ENCODE data around the gene TMEM50B.
"Not testable (repeated sequence)": the region's sequence is repeated elsewhere in the genome, so short reads cannot be mapped to it uniquely, and the experiment has no call there.

Gene TMEM50B

DNA sequence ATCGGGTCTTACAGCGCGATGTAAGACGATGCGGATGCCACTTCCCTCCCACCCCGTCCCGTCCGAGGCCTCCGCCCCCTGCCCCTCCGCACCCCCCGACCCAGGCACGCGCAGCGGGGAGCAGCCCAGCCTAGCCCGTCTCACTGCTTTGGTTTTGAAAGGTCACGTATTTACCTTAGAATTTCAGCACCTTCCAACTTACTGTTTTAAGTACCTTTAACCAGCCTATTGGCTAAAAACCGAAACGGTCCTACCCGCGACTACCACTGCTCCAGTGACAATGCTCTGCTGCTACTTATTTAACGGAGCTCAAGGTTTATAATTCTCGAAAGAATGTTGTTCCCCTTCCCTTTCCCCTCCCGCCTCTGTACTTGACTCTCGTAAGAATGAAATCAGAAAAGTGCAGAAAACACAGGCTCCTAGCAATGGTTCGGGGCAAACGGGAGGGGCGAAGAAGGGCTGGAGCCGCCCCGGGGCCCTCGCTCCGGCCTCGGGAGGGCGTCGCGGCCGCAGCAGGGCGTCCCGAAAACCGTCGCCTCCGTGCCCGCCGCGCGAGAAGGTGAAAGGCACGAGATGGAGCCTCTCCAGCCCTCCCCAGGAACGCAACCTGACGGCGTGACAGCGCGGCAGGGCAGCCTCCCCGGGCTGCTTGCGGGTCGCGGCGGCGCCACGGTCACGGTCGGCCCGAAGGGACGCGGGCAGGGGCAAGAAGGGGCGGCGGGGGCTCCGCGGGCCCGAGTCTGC, 667 bp downstream of the TMEM50B start:
- in situ Hi-C loops (cut with MboI; ENCODE audit: low sequenced_read_pairs) = no loop called here

DNA sequence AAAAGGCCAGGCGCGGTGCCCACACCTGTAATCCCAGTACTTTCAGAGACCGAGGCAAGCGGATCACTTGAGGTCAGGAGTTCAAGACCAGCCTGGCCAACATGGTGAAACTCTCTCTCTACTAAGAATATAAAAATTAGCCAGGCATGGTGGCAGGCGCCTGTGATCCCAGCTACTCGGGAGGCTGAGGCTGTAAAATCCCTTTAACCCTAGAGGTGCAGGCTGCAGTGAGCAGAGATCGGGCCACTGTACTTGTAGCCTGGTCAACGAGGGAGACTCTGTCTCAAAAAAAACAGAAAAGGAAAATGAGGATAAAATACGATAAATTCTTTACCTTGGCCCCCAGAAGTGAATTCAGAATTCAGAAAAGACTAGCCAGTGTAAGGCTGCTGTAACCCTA, 1.6 kb downstream of the TMEM50B start:
- in situ Hi-C loops (cut with MboI; ENCODE audit: low sequenced_read_pairs) = no loop called here

DNA sequence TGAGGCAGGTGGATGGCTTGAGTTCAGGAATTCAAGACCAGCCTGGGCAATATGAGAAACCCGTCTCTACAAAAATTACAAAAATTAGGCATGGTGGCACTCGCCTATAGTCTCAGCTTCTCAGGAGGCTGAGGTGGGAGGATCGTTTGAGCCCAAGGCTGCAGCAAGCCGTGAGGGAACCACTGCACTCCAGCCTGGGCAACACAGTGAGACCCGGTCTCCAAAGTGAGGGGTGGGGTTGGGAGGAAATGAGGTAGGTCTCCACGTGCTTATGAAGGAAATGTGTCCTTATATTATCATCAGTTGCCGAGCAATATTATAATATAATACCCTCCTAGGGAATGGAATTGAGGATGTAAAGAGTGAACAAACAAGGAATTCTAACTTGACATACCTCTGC, 2.7 kb downstream of the TMEM50B start:
- in situ Hi-C loops (cut with MboI; ENCODE audit: low sequenced_read_pairs) = no loop called here

DNA sequence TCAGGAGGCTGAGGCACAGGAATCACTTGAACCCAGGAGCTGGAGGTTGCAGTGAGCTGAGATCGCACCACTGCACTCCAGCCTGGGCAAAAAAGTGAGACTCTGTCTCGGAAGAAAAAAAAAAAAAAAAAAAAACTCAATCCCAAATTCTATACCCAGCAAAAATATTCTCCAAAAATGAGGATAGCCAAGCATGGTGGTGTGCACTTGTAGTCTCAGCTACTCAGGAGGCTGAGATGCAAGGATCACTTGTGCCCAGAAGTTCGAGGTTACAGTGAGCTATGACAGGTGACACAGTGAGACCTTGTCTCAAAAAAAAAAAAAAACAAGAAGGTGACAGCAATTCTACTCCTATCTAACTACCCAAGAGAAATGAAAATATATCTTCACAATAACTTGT, 6.4 kb downstream of the TMEM50B start:
- in situ Hi-C loops (cut with MboI; ENCODE audit: low sequenced_read_pairs) = no loop called here

DNA sequence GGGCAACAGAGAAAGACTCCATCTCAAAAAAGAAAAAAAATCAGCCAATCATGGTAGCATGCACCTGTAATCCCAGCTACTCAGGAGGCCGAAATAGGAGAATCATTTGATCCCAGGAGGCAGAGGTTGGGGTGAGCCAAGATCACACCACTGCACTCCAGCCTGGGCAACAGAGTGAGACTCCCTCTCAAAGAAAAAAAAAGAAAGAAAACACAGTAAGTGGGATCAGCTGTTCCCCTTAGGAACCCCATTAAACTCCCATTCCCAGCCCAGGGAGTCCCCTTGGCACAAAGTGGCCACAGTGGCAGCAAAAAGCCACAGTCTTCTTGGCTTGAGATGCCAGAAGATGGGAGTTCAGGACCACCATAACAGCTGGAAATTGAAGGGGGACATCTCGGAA, 9.1 kb downstream of the TMEM50B start:
- in situ Hi-C loops (cut with MboI; ENCODE audit: low sequenced_read_pairs) = no loop called here

DNA sequence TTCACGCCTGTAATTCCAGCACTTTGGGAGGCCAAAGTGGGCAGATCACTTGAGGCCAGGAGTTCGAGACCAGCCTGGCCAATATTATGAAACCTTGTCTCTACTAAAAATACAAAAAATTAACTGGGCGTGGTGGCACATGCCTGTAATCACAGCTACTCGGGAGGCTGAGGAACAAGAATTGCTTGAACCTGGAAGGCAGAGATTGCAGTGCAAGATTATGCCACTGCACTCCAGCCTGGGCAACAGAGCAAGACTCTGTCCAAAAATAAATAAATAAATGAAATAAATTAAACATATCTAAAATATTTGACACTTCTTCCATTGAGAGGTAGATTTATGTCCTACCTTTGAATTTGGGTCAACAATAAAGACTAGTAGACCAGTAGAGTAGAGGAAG, 10.6 kb downstream of the TMEM50B start:
- in situ Hi-C loops (cut with MboI; ENCODE audit: low sequenced_read_pairs) = not testable (repeated sequence)

DNA sequence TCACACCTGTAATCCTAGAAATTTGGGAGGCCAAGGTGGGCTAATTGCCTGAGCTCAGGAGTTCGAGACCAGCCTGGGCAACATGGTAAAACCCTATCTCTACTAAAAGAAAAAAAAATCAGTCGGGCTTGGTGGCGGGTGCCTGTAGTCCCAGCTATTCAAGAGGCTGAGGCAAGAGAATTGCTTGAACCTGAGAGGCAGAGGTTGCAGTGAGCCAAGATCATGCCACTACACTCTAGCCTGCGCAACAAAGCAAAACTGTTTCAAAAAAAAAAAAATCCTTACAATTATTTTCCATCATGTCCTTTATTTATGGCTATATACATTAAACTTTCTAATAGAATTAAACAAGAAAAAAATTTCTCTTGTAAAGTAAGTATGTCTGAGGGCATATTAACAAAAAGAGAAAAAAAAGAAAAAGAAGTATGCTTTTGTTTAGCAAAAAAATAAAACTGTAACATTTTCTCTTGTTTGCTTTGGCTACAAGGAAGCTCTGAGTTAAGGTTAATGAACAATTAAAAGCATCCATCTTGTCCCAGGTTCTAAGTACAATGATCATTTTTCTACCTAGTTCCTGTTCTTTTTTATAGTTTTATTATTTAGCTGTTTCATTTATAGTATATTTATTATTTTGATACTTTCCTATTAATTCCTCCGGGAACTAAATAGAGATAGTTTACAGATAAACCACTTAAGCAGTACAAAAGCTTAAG, 18.1 kb downstream of the TMEM50B start:
- in situ Hi-C loops (cut with MboI; ENCODE audit: low sequenced_read_pairs) = no loop called here

DNA sequence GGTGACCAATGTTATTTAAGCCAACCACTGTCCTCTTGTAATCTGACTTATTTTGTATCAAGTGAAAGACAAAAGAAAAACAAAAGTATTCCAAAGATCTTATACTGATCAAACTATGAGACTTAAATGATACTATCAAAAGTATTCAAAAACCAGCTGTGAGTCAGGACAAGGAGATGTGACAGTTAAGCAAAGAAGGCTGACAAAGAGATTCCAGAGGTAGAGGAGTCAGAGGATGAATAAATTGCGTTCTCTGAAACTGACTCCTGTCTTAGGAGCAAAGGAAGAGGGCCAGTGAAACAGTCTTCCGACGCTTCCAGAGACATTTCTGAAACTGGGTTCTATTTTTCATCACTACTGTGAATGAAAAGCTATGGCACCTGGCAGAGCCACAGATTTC, 20.9 kb downstream of the TMEM50B start:
- in situ Hi-C loops (cut with MboI; ENCODE audit: low sequenced_read_pairs) = no loop called here

DNA sequence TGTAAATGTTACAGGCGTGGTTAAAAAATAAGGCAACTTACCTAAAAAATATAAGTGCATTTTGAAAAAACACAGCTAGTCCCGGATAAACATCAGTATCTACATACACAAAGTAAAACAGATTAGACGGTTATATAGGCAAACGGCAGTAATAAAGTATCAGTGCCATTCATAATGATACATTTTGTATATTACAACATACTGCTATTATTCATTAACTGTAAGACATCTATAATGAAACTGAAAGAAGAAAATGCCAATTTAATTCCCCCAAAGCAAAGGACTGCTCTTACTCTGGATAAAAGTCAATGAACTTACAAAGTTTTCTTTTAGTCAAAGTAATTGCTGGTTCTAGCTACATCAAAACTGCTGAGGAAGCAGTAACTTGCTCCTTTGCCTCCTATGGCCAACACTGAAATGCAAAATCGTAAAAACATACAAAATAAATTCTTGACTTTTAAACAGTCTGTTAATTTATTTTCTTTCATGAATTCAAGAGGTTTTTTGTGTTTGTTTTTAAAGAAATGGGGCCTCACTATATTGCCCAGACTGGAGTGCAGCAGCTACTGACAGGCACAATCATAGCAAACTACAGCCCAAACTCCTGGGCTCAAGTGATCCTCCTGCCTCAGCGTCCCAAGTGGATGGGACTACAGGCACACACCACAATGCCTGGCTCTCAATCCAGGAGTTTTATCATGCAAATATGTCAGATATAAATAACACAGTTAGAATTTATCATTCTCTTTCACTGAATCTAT, 23.9 kb downstream of the TMEM50B start:
- in situ Hi-C loops (cut with MboI; ENCODE audit: low sequenced_read_pairs) = no loop called here

DNA sequence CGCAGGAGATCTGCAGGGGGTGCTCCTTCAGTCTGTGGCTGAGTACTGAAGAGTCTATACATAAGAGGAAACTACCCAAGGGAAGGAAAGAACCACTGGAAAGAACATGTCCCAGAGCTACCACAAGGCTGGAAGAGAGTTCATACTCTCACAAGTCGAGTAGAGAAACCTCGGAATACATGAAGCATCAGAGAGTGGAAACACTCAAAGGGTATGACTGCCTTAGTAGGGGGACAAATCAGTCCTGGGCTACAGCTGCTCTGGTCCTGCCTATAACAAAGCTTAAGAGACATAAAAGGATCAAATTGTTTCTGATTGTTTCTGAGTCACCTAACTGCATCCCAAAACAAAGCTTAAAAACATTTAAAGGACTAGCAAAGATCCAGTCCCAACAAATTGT, 27.4 kb downstream of the TMEM50B start:
- in situ Hi-C loops (cut with MboI; ENCODE audit: low sequenced_read_pairs) = no loop called here

DNA sequence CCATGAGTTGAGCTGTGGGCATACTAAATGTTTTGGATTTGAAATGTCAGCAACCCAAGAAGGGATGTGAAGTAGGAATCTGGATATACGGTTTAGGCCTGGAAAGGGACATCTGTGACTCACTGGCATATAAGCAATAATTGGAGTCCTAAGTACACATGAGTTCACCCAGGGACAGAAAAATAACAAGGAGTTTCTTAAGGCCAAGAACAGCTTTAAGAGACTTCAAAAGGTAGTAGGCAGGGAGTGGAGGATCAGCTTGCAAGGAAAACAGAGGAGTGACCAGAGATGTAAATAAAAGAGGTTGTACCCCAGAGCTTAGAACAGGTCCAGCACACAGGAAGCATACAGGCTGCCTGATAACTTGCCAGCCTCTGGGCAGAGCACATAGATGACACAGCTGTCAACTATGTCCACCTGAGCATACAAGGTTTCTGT, 28.1 kb downstream of the TMEM50B start:
- in situ Hi-C loops (cut with MboI; ENCODE audit: low sequenced_read_pairs) = no loop called here

DNA sequence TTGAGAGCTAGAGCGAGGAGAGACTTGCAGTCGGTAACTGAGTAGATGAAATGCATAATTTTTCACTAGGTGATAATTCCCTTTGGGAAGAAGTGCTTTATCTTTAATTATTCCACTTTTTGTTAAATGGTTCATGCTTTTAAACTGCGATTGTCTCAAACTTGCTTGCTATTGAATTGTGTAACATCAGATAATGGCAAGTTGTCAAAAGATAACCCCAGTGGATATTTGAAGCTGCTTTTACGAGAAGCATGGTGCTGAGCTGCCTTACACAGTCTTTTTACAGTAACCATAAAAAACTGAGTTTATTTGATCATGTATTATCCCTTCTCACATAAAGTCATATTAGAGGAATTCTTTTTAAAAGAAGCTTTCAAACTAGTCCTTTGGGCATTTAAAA, 30.2 kb downstream of the TMEM50B start:
- in situ Hi-C loops (cut with MboI; ENCODE audit: low sequenced_read_pairs) = loop anchor here (25.0 kb wide), 1 partner anchor 462 kb away; no protein-coding TSS in a partner anchor

DNA sequence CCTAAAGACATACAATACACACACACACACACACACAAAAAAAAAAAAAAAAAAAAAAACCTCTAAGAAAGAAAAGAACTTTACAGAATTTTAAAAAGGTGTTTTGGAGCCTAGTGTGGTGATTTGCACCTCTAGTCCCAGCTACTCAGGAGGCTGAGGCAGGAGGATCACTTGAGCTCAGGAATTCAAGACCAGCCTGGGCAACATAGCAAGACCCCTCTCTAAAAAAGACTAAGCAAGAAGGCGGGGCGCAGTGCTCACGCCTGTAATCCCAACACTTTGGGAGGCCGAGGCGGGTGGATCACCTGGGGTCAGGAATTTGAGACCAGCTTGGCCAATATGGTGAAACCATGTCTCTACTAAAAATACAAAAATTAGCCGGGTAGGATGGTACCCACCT, 33.2 kb downstream of the TMEM50B start:
- in situ Hi-C loops (cut with MboI; ENCODE audit: low sequenced_read_pairs) = loop anchor here (25.0 kb wide), 1 partner anchor 459 kb away; no protein-coding TSS in a partner anchor

DNA sequence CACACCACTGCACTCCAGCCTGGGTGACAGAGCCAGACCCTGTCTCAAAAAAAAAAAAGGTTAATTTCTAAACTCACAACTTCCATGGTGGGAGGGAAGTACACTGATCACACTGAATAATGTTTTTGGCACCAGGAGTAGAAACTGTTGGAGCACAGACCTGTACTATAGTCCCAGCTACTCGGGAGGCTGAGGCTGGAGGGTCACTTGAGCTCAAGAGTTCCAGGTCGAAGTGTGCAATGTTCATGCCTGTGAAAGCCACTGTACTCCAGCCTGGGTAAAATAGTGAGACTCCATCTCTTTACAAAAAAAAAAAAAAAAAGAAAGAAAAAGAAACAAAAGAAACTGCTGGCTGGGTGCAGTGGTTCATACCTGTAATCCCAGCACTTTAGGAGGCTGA, 35.3 kb downstream of the TMEM50B start:
- in situ Hi-C loops (cut with MboI; ENCODE audit: low sequenced_read_pairs) = loop anchor here (5.0 to 25.0 kb wide), 2 partner anchors 247 to 457 kb away; no protein-coding TSS in a partner anchor

DNA sequence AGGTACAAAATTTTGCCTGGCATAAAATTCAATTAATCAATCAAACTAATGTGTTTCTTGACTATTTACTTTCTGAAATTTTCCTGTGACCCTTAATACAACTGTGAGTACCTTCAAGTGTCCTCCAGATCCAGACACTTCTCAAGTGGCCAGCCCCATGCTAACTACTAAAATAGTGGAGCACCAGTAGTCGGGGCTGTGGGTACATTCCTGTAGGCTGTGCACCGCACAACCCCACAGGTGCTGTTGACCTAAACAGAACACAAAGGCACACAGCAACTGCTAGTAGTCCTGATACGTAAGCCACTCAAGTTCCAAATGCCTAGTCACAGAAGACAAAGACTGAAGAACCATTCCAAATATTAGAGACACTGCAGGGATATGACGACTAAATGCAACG, 36.6 kb downstream of the TMEM50B start:
- in situ Hi-C loops (cut with MboI; ENCODE audit: low sequenced_read_pairs) = loop anchor here (5.0 to 25.0 kb wide), 2 partner anchors 246 to 456 kb away; no protein-coding TSS in a partner anchor

DNA sequence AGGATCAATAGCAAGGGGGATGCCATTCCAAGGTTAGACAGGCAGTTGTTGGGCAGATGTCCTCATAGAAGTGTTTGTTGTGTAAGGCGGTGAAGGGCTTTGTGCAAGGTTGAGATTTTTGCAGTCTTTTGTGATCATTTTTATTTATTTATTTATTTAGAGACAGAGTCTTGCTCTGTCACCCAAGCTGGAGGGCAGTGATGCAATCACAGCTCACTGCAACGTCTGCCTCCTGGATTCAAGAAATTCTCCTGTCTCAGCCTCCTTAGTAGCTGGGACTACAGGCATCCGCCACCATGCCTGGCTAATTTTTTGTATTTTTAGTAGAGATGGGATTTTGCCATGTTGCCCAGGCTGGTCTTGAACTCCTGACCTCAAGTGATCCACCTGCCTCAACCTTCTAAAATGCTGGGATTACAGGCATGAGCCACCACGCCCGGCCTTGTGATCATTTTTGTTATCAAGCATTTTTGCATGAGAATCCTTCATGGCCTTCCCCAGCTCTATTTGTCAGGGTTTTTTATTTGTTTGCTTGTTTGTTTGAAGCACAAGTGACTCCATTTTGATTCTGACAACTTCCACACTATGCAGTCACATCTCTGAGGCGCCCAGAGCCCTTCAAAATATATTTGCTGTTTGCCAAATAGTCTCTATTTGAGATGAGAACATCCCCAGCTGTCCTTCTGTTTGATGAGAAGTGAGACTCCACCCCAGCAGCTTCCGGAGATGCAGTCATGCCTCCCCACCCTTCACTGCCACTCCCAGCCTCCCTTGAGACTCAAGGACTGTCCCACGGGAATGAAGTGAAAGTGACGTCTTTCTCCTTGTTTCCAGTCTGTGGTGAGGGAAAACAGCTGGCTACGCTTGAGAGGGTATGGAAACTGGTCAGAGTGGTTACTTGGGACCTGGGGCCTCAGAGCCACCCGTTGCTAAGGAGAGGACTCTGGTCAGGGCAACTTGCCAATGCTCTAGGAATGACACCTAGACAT, 38.0 kb downstream of the TMEM50B start:
- in situ Hi-C loops (cut with MboI; ENCODE audit: low sequenced_read_pairs) = loop anchor here (5.0 to 25.0 kb wide), 2 partner anchors 244 to 454 kb away; no protein-coding TSS in a partner anchor

DNA sequence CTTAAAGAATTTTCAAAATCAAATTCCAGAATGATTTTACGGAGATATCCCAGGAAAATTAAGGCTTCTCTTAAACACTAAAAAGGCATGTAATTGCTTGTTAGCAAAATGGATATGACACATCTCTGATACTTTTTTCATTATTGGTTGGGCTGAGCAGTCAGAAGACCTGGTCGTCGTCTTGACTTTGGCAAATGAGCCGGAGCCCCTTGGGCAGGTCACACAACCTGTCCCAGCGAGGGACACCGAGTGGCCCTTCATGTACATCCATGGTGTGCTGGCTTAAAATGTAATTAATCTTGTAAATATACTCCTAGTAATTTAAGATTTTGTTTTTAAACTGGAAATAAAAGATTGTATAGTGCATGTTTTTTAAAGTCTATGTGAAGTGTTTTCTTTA, 42.6 kb downstream of the TMEM50B start:
- in situ Hi-C loops (cut with MboI; ENCODE audit: low sequenced_read_pairs) = loop anchor here (25.0 kb wide), 1 partner anchor 450 kb away; no protein-coding TSS in a partner anchor

DNA sequence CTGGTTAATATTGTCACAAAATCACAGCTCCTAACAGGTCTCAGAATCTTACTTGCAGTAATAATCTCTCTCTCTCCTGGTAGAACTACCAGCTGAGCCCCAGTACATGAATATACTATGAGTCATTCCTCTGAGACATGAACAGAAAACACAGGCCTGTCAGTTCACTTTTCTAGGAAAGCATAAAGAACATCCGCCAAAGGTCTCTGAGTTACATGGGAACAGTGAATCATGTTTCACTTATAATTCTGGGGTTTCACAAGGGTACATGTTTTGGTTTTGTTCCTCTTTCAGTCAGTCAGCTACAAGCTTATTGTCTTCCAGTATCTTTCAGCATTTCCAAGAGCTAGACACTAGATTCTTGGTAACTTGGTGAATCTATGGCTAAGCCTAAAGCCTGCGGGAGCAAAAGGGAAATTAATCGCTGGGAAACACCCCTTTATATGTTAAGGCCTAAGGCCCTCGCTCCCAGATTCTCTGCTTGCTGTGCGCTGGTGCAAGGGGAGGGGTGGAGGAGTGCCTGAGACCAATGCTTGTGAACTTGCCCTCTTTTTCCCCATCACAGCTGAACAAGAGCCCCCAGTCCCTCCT, 44.9 kb downstream of the TMEM50B start:
- in situ Hi-C loops (cut with MboI; ENCODE audit: low sequenced_read_pairs) = loop anchor here (25.0 kb wide), 1 partner anchor 448 kb away; no protein-coding TSS in a partner anchor

DNA sequence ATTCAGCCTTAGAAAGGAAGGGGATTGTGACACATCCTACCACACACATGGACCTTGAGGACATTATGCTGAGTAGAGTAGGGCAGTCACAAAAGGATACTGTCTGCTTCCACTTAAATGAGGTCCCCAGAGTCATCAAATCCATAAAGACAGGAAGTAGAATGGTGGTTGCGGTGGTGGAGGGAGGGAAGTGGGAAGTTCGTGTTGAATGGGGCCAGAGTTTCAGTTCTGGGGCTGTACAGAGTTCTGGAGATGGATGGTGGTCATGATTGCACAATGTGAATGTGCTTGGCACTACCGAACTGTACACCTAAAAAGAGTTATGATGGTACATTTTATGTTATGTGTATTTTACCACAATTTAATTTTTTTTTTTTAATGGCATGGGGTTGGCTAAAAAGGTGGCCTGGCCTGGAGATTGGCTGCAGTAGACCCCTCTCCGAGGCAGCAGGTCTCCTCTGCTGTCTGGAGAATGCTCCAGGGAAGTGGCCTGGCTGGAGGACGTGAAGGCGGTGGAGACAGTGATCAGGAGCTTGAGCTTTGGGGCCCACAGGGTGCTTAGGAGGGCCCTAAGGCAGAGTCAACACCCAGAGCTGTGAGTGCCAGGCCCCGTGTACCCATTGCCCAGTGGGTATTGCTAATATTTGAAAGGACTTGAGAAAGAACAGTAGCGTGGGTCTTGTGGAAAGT, 46.2 kb downstream of the TMEM50B start:
- in situ Hi-C loops (cut with MboI; ENCODE audit: low sequenced_read_pairs) = loop anchor here (25.0 kb wide), 1 partner anchor 446 kb away; no protein-coding TSS in a partner anchor

All from HL-60/S4 (cell line).